GM12878 (cell line): ENCODE measurements around the gene IL17RB.

Experiments used
- CREB1 ChIP-seq: IDR thresholded peaks from 2 replicates; pipeline ENCODE4 v1.6.1; 2012; ENCODE audit warnings: low read depth, mild to moderate bottlenecking, inconsistent platforms
- EED ChIP-seq: sonication (generic); IDR thresholded peaks from 2 replicates; pipeline ENCODE4 v1.6.1; 2016; ENCODE audit warnings: antibody characterized with exemption, low read depth
- EP300 ChIP-seq, 2 experiments: fragments of 150-350 bp in 1 of 2; IDR thresholded peaks; 2 replicates each; pipeline ENCODE4 v1.6.1; 2011 to 2012; ENCODE audit warnings: low read depth in 2 of 2, low read length in 2 of 2, borderline replicate concordance in 1 of 2, improper control_type of control experiment in 1 of 2, inconsistent platforms in 1 of 2; ENCODE audit not compliant: control insufficient read depth in 1 of 2
- EZH2 ChIP-seq: IDR thresholded peaks from 2 replicates; pipeline ENCODE4 v1.6.1; 2012; ENCODE audit warnings: low read depth, mild to moderate bottlenecking, control low read depth, inconsistent platforms, low read length, borderline replicate concordance; ENCODE audit not compliant: control insufficient read depth
- FOXM1 ChIP-seq: IDR thresholded peaks from 2 replicates; pipeline ENCODE4 v1.6.1; 2012; ENCODE audit warnings: low read depth, mild to moderate bottlenecking, inconsistent platforms, low read length, moderate library complexity
- GABPA ChIP-seq: IDR thresholded peaks from 2 replicates; pipeline ENCODE4 v1.6.1; 2014; ENCODE audit warnings: antibody characterized with exemption, low read depth, mild to moderate bottlenecking, inconsistent platforms
- MTA2 ChIP-seq: fragments of 450-650 bp; IDR thresholded peaks from 2 replicates; pipeline ENCODE4 v1.6.1; 2016; ENCODE audit warnings: low read depth, mild to moderate bottlenecking, moderate library complexity
- NBN ChIP-seq: fragments of 450-650 bp; IDR thresholded peaks from 2 replicates; pipeline ENCODE4 v1.6.1; 2016
- NFIC ChIP-seq: IDR thresholded peaks from 2 replicates; pipeline ENCODE4 v1.6.1; 2012; ENCODE audit warnings: low read depth, mild to moderate bottlenecking, inconsistent platforms, low read length, moderate library complexity
- YY1 ChIP-seq: IDR thresholded peaks from 2 replicates; pipeline ENCODE4 v1.6.1; 2011; ENCODE audit warnings: low read depth, mild to moderate bottlenecking, low read length
- TF ChIP-seq, protein P1 (sequence below): fragments of 450-650 bp; IDR thresholded peaks from 2 replicates; pipeline ENCODE4 v1.6.1; 2017; ENCODE audit warnings: mild to moderate bottlenecking
- TF ChIP-seq, protein P2 (sequence below), 3 experiments: IDR thresholded peaks in 2 of 3; conservative IDR thresholded peaks in 1 of 3; 2 replicates each; pipeline ENCODE4 v1.5.1; 2011; ENCODE audit warnings: low read depth in 3 of 3, low read length in 3 of 3, mild to moderate bottlenecking in 3 of 3, control low read depth in 2 of 3, moderate library complexity in 2 of 3, inconsistent platforms in 1 of 3, mixed read lengths in 1 of 3; ENCODE audit not compliant: control insufficient read depth in 2 of 3, insufficient read depth in 1 of 3; ENCODE audit errors: extremely low read depth in 1 of 3
- TF ChIP-seq, protein P3 (sequence below): IDR thresholded peaks from 2 replicates; pipeline ENCODE4 v1.6.1; 2011; ENCODE audit warnings: mild to moderate bottlenecking, low read depth, low read length, moderate library complexity; ENCODE audit not compliant: insufficient replicate concordance
- TF ChIP-seq, protein P4 (sequence below): fragments of 450-650 bp; formaldehyde crosslinking; IDR thresholded peaks from 2 replicates; pipeline ENCODE4 v1.4.0; 2022; ENCODE audit warnings: mild to moderate bottlenecking, moderate library complexity

DNA sequence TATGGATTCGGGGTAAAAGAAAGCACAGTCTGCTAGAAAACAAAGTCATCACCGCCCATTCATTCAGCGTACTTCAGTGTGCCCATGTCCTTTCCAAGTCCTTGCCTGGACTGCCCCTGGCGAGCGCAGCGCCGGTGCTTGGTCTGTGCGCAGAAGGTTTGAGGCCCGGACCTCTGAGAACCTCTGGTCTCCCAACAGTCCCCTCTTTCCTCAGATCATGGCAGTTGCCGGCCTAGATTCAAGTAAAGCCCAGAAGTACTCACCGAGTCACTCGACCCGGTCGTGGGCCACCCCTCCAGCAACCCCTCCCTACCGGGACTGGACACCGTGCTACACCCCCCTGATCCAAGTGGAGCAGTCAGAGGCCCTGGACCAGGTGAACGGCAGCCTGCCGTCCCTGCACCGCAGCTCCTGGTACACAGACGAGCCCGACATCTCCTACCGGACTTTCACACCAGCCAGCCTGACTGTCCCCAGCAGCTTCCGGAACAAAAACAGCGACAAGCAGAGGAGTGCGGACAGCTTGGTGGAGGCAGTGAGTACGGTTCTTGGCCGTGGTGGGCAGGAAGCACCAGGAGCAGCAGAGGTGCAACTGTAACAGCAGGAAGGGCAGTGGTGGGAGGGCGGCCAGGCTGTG, 36.5 kb upstream of the IL17RB start:
- TF ChIP-seq, protein P1, sequence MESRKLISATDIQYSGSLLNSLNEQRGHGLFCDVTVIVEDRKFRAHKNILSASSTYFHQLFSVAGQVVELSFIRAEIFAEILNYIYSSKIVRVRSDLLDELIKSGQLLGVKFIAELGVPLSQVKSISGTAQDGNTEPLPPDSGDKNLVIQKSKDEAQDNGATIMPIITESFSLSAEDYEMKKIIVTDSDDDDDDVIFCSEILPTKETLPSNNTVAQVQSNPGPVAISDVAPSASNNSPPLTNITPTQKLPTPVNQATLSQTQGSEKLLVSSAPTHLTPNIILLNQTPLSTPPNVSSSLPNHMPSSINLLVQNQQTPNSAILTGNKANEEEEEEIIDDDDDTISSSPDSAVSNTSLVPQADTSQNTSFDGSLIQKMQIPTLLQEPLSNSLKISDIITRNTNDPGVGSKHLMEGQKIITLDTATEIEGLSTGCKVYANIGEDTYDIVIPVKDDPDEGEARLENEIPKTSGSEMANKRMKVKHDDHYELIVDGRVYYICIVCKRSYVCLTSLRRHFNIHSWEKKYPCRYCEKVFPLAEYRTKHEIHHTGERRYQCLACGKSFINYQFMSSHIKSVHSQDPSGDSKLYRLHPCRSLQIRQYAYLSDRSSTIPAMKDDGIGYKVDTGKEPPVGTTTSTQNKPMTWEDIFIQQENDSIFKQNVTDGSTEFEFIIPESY, result no peak
- TF ChIP-seq, protein P2, sequence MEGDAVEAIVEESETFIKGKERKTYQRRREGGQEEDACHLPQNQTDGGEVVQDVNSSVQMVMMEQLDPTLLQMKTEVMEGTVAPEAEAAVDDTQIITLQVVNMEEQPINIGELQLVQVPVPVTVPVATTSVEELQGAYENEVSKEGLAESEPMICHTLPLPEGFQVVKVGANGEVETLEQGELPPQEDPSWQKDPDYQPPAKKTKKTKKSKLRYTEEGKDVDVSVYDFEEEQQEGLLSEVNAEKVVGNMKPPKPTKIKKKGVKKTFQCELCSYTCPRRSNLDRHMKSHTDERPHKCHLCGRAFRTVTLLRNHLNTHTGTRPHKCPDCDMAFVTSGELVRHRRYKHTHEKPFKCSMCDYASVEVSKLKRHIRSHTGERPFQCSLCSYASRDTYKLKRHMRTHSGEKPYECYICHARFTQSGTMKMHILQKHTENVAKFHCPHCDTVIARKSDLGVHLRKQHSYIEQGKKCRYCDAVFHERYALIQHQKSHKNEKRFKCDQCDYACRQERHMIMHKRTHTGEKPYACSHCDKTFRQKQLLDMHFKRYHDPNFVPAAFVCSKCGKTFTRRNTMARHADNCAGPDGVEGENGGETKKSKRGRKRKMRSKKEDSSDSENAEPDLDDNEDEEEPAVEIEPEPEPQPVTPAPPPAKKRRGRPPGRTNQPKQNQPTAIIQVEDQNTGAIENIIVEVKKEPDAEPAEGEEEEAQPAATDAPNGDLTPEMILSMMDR (IDR thresholded peaks at IDR 0.05 in 2 of 3, conservative IDR thresholded peaks at IDR 0.05 in 1 of 3; ENCODE audit: control insufficient read depth in 2 of 3, extremely low read depth in 1 of 3, insufficient read depth in 1 of 3, low read depth in 3 of 3, low read length in 3 of 3), result no peak
- no peak for TF ChIP-seq FOXM1
- TF ChIP-seq CREB1, result no peak
- TF ChIP-seq EED, result no peak
- TF ChIP-seq, protein P3, sequence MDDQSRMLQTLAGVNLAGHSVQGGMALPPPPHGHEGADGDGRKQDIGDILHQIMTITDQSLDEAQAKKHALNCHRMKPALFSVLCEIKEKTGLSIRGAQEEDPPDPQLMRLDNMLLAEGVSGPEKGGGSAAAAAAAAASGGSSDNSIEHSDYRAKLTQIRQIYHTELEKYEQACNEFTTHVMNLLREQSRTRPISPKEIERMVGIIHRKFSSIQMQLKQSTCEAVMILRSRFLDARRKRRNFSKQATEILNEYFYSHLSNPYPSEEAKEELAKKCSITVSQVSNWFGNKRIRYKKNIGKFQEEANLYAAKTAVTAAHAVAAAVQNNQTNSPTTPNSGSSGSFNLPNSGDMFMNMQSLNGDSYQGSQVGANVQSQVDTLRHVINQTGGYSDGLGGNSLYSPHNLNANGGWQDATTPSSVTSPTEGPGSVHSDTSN, result no peak
- TF ChIP-seq, protein P4, sequence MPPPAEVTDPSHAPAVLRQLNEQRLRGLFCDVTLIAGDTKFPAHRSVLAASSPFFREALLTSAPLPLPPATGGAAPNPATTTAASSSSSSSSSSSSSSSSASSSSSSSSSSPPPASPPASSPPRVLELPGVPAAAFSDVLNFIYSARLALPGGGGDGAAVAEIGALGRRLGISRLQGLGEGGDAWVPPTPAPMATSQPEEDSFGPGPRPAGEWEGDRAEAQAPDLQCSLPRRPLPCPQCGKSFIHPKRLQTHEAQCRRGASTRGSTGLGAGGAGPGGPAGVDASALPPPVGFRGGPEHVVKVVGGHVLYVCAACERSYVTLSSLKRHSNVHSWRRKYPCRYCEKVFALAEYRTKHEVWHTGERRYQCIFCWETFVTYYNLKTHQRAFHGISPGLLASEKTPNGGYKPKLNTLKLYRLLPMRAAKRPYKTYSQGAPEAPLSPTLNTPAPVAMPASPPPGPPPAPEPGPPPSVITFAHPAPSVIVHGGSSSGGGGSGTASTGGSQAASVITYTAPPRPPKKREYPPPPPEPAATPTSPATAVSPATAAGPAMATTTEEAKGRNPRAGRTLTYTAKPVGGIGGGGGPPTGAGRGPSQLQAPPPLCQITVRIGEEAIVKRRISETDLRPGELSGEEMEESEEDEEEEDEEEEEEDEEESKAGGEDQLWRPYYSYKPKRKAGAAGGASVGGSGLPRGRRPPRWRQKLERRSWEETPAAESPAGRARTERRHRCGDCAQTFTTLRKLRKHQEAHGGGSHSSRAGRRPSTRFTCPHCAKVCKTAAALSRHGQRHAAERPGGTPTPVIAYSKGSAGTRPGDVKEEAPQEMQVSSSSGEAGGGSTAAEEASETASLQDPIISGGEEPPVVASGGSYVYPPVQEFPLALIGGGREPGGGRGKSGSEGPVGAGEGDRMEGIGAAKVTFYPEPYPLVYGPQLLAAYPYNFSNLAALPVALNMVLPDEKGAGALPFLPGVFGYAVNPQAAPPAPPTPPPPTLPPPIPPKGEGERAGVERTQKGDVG (CRISPR knock-in tag), result no peak
- TF ChIP-seq MTA2, result no peak
- TF ChIP-seq EZH2, result no peak
- no peak for TF ChIP-seq EP300 (IDR thresholded peaks at IDR 0.05; ENCODE audit: borderline replicate concordance in 1 of 2, control insufficient read depth in 1 of 2, low read depth in 2 of 2, low read length in 2 of 2)
- no peak for TF ChIP-seq NBN
- TF ChIP-seq YY1, result no peak
- no peak for TF ChIP-seq GABPA
- no peak for TF ChIP-seq NFIC
